Tibial nerve (tissue), 4 donors: ENCODE results near the gene ZNF264.

Source experiments
- CTCF ChIP-seq, 5 experiments: fragments of 200-600 bp in 3 of 5; fragments of 450-650 bp in 2 of 5; sonication (generic) in 3 of 5; IDR thresholded peaks; one replicate each; pipeline ENCODE4 v1.5.1; 2016 to 2019; ENCODE audit warnings: antibody characterized with exemption in 5 of 5, mild to moderate bottlenecking in 3 of 5, moderate library complexity in 2 of 5
- EP300 ChIP-seq, 2 donors: sonication (generic); formaldehyde crosslinking; IDR thresholded peaks; one replicate each; pipeline ENCODE4 v1.6.1; 2017; ENCODE audit warnings: antibody characterized with exemption in 2 of 2, mild to moderate bottlenecking in 1 of 2
- POLR2A ChIP-seq, 2 donors: fragments of 450-650 bp; IDR thresholded peaks; one replicate each; pipeline ENCODE4 v1.6.1; 2017; ENCODE audit warnings: antibody characterized with exemption in 2 of 2, mild to moderate bottlenecking in 2 of 2, moderate library complexity in 2 of 2

GRCh38 chr19:57210381-57210780, 19.1 kb downstream of the ZNF264 start:
- no peak for TF ChIP-seq CTCF (IDR thresholded peaks at IDR 0.05)
- TF ChIP-seq EP300 (IDR thresholded peaks at IDR 0.05): no peak
- no peak for TF ChIP-seq POLR2A (IDR thresholded peaks at IDR 0.05)
